GM11168 (cell line): ENCODE results near the gene RBM17.
"Not testable (repeated sequence)": the region's sequence is repeated elsewhere in the genome, so short reads cannot be mapped to it uniquely, and the experiment has no call there.

ENCODE experiments used
- in situ Hi-C: fragments of 300-500 bp; cut with MboI; formaldehyde crosslinking; loops from one replicate; pipeline ENCODE4 v1.12.0; 2022; ENCODE audit warnings: low sequenced_read_pairs; ENCODE audit not compliant: unreplicated experiment

Gene RBM17

DNA sequence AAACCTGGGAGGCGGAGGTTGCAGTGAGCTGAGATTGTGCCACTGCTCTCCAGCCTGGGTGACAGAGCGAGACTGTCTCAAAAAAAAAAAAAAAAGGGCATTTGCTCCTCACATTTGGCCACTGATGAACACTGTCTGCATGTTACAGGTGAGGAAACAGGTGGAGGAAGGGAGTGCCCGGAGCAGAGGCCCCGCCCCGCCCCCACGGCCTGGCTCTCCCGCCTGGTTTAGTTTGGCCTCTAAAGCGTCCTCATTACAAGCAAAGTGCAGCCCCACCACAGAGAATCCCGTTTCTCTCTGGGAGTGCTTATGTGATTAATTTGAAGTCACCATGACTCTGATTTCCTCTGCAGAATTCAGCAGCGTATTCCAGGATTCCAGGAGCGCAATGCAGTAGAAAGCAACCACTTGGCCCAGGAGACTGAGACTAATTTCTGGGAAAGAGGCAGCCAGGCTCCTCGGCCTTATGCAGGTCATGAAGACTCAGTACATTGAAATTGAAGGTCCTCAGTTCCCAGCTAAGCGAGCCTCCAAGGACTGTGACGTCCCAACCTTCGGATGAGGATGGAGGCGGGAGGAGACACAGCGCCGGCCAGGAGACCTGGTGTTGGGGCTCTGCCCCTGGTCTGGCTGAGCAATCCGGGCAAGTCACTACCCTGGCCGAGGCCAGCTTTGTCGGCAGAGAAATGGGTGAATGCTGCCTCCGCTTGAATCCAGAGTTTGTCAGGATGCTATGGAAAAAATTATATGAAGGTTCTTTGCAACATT is 44.7 kb downstream of the RBM17 start:
- in situ Hi-C loops = no loop called here

DNA sequence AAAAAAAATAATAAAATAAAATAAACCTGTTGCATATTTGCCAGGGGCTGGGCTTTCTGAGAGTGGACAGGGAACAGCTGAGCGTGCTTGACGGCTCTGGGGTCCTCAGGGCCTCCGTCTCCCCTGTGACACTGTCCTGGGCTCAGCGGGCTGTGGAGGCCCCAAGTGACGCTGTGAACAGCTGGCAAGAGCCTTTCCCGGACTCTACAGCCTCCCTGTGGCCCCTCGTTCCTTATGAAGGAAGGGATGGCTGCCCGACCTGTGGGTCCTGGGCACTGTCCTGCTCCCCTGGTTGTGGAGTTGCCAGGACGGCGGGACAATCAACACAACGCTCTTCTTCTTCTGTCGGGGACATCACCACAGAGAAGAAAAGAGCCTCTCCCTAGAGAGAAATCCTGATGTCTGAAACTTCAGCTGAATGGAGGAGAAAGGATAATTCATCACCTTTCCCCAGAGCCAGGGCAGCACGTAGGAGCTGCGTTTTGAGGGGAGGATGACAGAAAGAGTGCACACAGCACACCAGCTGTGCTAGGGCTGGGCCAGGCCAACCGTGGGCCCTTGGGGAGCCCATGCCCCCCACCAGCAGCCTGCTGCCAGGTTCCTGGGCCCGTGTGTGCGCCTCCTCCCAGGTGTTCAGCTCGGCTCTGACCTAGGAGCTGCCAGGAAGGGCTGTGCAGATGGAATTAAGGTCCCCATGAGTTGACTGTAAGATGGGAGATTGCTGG is 45.4 kb downstream of the RBM17 start:
- in situ Hi-C loops = no loop called here

DNA sequence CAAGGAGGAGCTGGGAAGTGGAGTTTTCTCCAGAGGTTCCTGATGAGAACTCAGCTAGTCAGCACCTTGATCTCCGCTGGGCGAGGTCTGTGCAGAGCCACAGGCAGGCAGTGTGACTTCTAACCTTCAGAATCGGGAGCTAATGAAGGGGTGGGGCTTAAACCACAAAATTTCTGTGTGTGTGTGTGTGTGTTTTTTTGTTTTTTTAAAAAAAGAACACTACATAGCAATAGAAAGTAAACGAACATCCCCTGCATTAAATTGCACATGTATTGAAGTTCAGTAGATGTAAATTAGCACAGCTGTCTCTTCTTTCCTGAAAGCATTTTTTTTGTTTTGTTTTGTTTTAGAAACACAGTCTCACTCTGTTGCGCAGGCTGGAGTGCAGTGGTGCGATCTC is 46.2 kb downstream of the RBM17 start:
- in situ Hi-C loops = no loop called here

DNA sequence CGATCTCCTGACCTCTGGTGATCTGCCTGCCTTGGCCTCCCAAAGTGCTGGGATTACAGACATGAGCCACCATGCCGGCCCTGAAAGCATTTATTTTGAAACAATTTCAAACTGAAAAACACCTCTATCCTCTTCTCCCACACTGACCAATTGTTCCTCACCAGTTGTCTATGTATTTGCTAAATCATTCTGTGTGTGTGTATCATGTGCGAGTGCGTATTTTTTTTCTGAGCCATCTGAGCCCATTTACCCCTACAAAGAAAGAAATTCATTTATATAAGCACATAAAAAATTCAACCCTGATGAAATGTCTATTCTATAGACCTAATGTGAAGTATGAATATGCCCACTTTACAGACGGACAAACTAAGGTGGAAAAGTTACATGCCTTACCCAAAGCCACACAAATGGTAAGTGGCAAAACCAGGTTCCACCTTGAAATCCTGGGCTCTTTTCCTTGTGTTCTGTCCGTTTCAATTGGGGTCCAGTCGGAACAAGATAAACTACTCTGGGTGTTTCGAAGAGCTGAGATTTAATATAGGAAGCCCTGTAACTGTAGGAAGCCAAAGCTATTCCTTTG is 46.8 kb downstream of the RBM17 start:
- in situ Hi-C loops = no loop called here

DNA sequence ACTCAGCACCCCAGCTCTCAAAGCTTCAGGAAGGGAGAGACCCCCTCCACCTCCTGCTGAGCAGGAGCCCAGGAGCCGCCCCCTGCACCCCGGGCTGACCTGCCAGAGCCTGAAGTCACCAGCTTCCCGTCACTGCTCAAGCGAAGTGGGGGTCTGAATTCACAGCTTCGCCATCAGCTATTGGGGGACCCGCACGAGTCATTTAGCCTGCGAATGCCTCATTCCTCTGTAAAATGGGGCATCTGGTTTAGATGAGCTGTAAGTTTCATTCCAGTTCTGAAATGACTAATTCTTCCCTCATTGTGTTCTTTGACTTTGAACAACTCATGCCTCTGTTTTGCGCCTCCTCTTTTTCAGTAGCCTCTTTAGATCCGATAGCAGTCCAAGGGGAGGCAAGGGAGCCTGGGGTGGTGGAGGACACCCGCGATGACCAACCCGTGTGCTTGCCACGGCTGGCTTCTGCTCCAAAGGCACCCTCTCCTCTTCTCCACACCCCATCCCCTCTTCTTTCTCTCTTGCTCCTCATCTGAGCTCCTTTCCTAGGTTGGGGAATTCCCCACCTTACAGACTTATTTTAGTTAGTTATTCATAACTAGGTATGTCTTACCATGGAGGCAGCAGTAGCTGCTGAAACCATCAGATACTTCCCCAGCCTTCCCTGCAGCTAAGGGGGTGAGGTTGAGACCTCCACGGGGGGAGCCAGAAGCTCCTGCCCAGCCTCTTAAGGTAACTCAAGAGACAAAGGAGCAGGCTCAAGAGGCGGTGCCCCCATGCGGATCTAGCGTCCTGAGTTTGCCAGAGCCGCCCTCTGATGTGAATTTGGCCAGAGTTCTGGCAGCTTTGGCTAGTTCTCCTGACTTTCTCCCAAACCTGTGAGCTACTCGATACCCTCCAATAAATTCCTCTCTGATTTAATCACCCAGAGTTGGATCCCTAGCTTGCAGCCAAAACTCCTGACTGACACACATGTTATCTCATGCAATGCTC is 47.7 kb downstream of the RBM17 start:
- in situ Hi-C loops = no loop called here

DNA sequence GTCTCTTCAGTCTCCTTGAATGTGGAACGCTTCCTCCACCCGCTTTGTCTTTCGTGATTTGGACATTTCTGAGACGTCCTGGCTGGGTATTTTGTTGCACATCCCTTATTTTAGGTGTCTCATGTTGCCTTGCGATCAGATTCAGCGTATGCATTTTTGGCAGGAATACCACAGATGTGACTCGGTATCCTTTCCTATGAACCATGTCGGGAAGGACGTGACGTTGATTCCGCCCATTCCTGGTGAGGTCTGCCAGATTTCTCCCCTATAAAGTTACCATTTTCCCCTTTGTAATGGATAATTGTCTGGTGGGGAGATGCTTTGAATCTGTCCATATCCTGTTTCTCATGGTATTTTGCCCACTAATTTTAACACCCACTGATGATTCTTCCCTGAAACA is 49.6 kb downstream of the RBM17 start:
- in situ Hi-C loops = no loop called here

DNA sequence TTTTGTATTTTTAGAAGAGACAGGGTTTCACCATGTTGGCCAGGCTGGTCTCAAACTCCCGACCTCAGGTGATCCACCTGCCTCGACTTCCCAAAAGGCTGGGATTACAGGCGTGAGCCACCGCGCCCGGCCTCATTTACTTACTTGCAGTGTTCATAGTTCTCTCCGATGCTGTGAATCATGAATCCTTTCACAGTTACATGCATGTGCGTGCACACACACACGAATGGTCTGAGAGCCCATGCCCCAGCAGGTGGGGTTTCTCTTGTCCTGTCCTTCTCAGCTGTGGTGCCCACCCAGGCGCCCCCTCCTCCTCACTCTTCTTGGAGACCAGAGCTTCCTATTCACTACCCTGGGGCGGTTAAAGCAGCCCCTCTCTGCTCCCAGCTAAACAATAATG is 50.6 kb downstream of the RBM17 start:
- in situ Hi-C loops = no loop called here

DNA sequence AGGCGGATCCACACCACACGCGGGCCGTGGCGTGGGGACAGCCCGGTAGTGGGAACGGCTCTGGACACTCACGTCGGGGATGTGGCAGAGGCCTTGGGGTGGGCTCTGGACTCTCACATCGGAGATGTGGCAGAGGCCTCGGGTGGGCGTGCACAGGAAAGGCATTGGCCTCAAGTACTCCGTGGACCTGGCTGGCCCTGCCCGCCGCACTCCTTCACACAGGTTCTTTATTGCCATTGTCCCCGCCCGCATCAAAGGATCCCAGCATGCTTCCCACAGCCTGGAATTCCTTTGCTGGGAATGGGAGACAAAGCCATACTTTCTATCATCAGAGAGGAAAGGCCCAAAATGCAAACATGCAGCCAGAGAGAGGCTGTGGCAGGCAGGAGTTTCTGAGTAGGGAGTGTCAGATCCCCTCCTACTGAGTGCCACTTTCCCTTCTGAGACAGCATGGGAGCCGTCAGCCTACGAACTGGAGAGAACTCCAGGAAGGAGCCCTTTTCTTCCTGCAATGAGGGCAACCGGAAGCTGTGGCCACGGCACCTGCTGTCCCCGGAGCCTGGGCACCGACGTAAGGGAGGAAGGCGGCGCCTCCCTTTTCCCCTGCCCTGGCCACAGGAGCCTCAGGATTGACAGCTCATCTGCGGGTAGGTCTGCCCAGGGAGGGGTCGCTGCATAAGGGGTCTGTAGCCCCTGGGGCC is 51.5 kb downstream of the RBM17 start:
- in situ Hi-C loops = no loop called here

DNA sequence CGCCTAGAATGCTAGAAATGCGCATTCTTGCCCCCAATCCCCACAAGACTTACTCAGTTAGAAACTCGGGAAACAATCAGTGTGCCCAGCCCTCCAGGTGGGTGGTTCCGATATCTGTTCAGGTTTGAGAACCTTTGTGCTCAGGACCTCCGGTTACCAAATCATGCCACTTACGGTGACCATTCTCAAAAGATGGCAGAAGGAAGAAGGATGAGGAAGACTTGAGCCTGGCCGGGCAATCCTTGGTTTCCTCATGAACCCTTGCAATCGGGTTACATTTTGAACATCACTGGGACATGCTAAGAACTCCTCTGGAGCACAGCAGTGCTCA is 52.1 kb downstream of the RBM17 start:
- in situ Hi-C loops = no loop called here

DNA sequence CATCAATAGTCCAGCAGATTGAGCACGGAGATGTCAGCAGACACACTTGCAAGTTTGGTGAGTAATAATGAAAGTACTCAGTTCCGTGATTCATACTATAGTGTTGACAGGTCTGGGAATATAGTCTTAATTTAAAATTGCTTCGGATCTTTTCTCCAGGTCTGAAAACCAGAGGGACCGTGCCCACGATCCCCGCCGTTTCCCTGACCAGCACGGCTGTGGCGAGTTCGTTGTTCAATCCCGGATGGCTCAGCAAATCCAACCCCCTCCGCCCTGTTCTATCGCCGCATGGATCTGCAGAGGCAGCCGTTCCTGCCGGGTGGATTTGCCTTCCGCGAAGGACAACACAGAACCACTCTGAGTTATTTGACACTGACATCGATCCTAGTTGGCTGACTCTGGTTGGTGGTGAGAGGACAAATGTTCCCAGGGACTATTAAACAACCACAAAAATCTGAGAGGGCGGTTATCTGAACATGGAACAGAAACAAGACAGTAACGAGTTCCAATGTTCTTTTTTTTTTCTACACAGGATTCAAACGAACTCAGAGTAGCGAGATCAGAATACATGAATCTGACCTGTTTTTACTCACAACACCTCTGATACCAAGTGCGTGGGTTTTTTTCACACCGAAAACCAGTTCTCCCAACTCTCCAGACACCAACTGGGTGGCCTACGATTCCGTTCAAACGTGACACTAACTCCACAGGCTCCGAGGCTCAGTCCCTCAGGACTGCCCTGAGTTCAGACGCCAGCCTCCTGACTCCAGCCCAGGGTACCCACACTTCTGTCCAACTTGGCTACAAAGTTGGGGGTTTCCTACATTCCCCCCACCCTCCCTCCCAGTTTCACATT is 52.7 kb downstream of the RBM17 start:
- in situ Hi-C loops = no loop called here

DNA sequence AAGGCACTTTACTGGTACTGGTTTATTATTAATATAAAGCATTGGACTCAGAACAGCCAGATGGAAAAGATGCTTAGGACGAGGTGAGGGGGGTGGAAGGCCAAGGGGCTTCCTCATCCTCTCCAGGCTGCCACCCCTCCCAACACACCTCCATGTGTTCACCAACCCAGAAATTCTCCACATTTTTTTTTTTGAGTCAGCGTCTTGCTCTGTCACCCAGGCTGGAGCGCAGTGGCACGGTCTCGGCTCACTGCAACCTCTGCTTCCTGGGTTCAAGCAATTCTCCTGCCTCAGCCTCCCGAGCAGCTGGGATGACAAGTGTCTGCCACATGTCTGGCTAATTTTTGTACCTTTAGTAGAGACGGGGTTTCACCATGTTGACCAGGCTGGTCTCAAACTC is 53.4 kb downstream of the RBM17 start:
- in situ Hi-C loops = not testable (repeated sequence)

DNA sequence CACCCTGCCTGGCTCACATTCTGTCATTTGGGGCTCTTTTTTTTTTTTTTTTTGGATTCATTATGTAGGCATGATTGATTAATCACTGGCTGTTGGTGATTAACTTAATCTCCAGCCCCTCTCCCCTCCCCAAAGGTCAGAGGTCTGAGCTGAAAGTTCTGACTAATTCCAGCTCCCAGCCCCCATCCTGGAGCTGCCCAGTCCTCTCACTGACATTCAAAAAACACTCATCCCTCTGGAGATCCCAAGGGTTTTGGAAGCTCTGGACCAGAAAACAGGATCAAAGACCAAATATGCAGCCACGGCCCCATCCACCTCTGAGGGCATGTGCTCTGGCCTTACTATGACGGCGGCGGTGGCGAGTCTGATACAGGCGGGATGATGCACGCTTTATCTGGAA is 53.8 kb downstream of the RBM17 start:
- in situ Hi-C loops = no loop called here

DNA sequence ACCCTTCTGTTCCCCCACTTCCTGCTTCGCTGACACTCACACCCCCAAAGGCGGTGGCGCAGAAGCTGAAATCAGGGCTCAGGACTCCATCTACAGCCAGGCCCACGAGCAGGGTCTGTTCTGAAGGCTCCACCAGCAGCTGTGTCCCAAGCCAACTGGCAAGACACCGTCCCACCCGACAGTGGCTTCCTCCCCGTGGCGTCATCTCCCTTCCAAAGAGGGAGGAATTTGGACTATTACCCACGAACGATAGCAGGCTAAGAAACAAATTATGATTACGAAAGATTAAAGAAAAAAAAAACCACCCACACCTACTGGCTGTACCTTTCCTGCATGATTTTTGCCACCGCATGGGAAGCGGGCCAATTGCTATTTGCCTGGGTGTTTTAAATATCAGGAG is 54.3 kb downstream of the RBM17 start:
- in situ Hi-C loops = no loop called here

DNA sequence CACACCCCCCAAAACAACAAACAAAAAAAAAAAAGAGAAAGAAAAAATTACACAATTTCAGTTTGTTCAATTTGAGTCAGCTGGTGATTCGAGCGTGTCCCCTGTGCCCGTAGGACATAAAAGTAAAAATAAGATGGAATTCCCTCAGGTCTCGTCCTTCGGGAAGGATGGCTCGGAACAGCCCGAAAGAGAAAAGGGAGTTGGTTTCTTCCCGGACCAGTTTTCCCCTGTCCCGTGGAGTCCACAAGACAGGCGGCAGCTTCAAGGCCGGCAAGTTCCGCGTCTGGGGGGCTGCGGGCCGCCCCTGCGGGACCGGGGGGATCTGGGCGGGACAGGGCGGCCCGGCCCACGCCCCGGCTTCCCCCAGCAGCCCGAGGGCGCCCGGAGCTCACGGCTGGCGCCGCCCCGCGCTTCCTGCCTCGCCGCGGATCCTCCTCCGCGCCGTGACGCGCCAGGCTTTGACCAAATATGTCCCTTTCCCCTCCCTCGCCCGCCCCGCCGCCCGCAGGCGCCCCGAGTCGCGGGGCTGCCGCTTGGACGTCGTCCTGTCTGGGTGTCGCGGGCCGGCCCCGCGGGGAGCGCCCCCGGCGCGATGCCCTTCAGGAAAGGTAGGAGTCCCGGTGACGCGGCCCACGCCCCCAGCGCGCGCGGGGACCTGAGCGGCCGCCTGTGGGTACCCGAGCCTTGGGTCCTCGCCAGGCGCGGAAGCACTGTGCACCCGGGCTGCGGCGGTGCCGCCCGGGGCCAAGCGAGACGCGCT is 55.8 kb downstream of the RBM17 start:
- in situ Hi-C loops = no loop called here

DNA sequence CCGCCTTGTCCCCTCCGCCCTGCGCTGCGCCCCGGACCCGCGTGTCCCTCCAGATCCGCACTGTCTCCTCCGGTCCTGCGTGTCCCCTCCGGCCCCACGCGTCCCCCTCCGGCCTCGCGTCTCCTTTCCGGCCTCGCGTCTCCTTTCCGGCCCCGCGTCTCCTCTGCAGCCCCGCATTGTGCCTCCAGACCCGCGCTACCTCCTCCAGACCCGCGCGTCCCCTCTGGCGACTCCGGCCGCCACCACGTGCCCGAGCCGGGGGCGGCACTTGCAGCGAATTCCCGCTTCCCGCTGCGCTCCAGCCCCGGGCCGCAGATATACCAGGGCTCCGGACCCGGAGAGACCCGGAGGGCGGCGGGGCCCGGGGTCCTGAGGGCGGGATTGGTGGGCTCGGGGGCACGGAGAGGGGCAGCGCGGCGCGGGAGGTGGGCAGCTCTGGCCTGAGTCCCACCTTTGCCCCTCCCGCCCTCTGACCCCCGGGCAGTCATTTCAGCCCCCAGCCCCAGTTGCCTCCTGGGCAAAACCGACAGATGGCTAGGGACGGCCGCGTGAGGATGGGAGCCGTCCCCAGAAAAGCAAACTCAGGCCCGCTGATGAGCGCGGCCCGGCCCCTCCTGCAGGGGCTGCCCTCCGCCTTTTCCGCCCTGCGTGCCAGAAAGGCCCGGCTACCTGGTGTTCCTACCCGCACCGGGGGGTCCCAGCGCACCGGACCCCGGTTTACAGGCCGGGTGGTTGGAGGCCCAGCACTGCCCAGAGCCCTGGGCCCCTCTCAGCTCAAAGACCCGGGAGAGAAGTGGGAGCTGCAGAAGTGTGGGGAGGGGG is 56.5 kb downstream of the RBM17 start:
- in situ Hi-C loops = no loop called here

DNA sequence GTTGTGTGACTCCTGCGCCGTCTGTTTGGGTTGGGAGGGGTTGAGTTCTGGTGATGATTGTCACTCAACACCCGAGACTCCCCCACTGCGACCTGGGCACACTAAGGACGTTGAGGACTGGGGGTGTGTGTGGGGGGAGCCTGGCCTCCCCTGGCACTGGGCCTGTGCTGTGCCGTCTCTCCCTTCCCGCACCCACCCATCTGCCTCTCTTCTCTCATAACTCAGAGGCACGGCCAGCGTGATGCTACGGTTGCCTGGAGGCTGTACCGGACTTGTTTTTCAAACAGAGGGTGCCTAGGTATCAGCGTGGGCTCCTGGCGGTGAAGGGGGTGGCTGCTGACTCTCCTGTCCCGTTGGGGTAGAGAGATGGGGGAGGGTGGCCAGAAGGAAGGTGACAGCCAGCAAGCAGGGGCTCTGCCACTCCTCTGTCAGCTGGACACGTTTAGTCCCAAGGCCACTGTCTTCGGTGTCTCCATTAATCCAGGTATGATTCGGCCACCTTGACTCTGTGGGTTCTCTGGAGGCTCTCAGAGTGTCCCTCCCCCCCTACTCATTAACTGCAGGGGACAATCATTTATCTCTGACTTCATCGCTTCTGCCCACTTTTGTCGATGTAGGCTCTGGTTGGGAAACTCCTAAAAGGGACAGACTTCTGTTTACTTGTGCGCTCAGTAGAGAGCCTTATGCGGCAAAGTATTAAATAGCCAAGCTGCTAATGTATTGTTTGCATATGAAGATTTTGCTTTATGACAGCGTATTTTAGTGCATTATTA is 57.4 kb downstream of the RBM17 start:
- in situ Hi-C loops = no loop called here

DNA sequence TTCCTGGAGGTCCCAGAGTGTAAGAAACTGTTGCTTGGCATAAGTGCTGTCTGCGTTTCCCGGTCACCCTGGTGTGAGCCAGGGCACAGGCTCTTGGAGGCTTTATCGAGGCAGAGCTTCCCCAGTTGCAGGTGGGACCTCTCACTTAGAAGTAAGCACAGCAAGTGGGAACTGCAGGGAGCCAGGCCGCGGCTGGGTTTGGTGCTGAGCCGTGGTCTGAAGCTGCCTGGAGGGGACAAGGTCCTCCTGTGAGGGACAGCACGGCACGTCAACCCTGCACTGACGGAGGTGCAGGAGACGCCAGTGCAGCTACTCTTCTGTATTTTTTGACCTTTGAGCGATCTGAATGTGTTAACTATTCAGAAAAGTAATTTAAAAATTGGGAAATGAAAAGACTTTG is 58.1 kb downstream of the RBM17 start:
- in situ Hi-C loops = no loop called here
